Endodermal cell (in vitro differentiated cells): ENCODE results near the gene EGFL8. TPM values are rescaled to one million over a fixed set of nuclear protein-coding genes. Genes with fewer than 3 reads are reported as not detected.
A peak's percentile ranks its signal among the peaks of the same experiment; 100 is the strongest.

Experiments
- DNase-seq: peaks from one replicate; pipeline ENCODE4 v3.0.0-alpha.2; 2017
- H3K27ac ChIP-seq: 2 replicates; pipeline ENCODE4 v1.5.1; 2013; ENCODE audit warnings: mild to moderate bottlenecking, low read depth, low read length, moderate library complexity
- H3K27me3 ChIP-seq: 2 replicates; pipeline ENCODE4 v1.6.1; 2013; ENCODE audit warnings: mild to moderate bottlenecking, low read length, moderate library complexity; ENCODE audit not compliant: insufficient read depth, control insufficient read depth, poor library complexity, severe bottlenecking
- H3K36me3 ChIP-seq: 2 replicates; pipeline ENCODE4 v1.7.0; 2013; ENCODE audit warnings: mild to moderate bottlenecking, low read length, moderate library complexity; ENCODE audit not compliant: control insufficient read depth, insufficient read depth
- H3K4me1 ChIP-seq: one replicate; pipeline ENCODE4 v1.7.0; 2013; ENCODE audit warnings: low read length; ENCODE audit not compliant: control insufficient read depth, insufficient read depth
- H3K4me3 ChIP-seq: 2 replicates; pipeline ENCODE4 v1.5.1; 2013; ENCODE audit warnings: mild to moderate bottlenecking, low read length, moderate library complexity
- H3K9ac ChIP-seq: 2 replicates; pipeline ENCODE4 v1.6.1; 2013; ENCODE audit warnings: mild to moderate bottlenecking, low read length, moderate library complexity; ENCODE audit not compliant: poor library complexity, severe bottlenecking; ENCODE audit errors: extremely low read depth
- H3K9me3 ChIP-seq: 2 replicates; pipeline ENCODE4 v1.6.1; 2013; ENCODE audit warnings: mild to moderate bottlenecking, low read length, moderate library complexity; ENCODE audit not compliant: control insufficient read depth
- H3K27ac Mint-ChIP-seq: 2 replicates; pipeline ENCODE4 v1.8.0; 2020; ENCODE audit warnings: mixed read lengths
- H3K27me3 Mint-ChIP-seq: 2 replicates; pipeline ENCODE4 v1.8.0; 2021; ENCODE audit warnings: mild to moderate bottlenecking, mixed read lengths; ENCODE audit not compliant: insufficient read depth
- H3K36me3 Mint-ChIP-seq: 2 replicates; pipeline ENCODE4 v1.8.0; 2020; ENCODE audit warnings: low read depth, mixed read lengths
- H3K4me1 Mint-ChIP-seq: 2 replicates; pipeline ENCODE4 v1.8.0; 2020; ENCODE audit warnings: mixed read lengths
- H3K4me3 Mint-ChIP-seq: 2 replicates; pipeline ENCODE4 v1.8.0; 2020; ENCODE audit warnings: mild to moderate bottlenecking, moderate library complexity, mixed read lengths
- H3K9me3 Mint-ChIP-seq: 2 replicates; pipeline ENCODE4 v1.8.0; 2020; ENCODE audit warnings: mild to moderate bottlenecking, mixed read lengths
- WGBS, 2 experiments: methylation state at CpG; one replicate each; pipeline versions ENCODE4 v1.1.5 to v1.1.7; 2013; ENCODE audit warnings: missing lambda C conversion rate in 2 of 2, mixed read lengths in 1 of 2; ENCODE audit not compliant: insufficient coverage in 1 of 2, insufficient read length in 1 of 2; 5-methylcytosine and 5-hydroxymethylcytosine counted together
- total RNA-seq, 2 donors: library from RNA; stranded (reverse); fragmentation: NEBNext Ultra II Directional in 1 of 2; extraction: Animal tissue kit (Norgen Biotek cat#: 25700) in 1 of 2; gene quantifications; 2 replicates in 1 of 2; 3 replicates in 1 of 2; pipeline ENCODE4 v1.2.1, GENCODE V29; 2021
- TF ChIP-seq, protein P1 (sequence below): fragments of 200-600 bp; sonication (generic); conservative IDR thresholded peaks from 2 replicates; pipeline ENCODE4 v1.5.0; 2021; ENCODE audit warnings: antibody characterized with exemption, mild to moderate bottlenecking

The EGFL8 gene
- total RNA-seq, 2 donors from 2014 or later: 27.9 to 39.6 TPM

DNA sequence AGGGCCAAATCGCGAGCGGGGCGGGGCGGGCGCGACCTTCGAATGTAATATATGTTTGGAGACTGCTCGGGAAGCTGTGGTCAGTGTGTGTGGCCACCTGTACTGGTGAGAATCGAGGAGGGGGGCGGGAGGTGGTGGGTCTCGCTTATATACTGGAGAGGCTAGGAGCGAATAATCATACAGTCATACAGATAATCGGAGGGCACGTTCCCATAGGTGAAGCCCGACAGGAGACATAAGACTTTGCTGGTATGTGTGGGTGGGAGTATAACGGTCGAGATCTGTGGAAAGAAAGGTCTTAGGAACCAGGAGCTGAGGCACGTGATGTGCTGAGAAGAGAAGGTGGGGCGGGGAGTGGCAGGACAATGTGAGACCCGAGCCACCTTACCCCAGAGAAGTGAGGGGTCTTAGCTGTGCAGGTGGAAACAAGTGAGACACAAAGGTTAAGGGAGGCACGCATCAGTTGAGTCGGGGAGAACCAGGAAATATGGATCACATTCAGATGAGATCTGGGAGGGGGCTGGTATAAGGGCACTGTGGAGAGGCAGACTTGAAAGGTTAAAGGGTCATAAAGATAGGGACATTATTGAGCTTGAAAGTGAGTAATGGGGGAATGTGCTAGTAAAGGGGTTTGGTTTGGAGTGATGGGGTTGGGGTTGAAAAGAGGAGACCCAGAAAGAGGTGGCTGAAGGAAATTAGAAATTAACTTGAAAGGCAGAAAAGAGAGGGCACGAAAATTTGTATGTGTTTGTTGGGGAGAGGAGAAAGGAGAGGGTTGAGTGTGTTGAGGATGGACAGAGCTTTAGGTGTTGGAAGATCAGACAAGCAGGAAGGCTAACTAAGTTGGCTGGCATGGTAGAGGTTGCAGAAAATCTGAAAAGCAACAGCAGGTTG lies 14.4 kb downstream of the EGFL8 start:
- Mint-ChIP-seq H3K27me3 (no peaks in the 10 kb centered on the region), H3K36me3 (peaks cover 31% of the 10 kb centered on the region), H3K9me3 (no peaks in the 10 kb centered on the region), H3K4me1 (peaks cover 40% of the 10 kb centered on the region), H3K4me3 (peak overlapping the region; percentile 78), H3K27ac (peak overlapping the region; percentile 98)
- 5 to 16% methylated on average over 7 to 24 of the region's 24 CpGs for WGBS, 2 experiments
- Histone ChIP-seq H3K36me3 (peaks cover 16% of the 10 kb centered on the region), H3K4me1 (no peaks in the 10 kb centered on the region), H3K4me3 (peak overlapping the region; percentile 97), H3K9ac (peak overlapping the region; percentile 64), H3K9me3 (no peaks in the 10 kb centered on the region), H3K27ac (no peak overlapping the region), H3K27me3 (no peaks in the 10 kb centered on the region)
- peak; percentile 68 for DNase-seq
- TF ChIP-seq, protein P1, sequence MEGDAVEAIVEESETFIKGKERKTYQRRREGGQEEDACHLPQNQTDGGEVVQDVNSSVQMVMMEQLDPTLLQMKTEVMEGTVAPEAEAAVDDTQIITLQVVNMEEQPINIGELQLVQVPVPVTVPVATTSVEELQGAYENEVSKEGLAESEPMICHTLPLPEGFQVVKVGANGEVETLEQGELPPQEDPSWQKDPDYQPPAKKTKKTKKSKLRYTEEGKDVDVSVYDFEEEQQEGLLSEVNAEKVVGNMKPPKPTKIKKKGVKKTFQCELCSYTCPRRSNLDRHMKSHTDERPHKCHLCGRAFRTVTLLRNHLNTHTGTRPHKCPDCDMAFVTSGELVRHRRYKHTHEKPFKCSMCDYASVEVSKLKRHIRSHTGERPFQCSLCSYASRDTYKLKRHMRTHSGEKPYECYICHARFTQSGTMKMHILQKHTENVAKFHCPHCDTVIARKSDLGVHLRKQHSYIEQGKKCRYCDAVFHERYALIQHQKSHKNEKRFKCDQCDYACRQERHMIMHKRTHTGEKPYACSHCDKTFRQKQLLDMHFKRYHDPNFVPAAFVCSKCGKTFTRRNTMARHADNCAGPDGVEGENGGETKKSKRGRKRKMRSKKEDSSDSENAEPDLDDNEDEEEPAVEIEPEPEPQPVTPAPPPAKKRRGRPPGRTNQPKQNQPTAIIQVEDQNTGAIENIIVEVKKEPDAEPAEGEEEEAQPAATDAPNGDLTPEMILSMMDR: no peak

DNA sequence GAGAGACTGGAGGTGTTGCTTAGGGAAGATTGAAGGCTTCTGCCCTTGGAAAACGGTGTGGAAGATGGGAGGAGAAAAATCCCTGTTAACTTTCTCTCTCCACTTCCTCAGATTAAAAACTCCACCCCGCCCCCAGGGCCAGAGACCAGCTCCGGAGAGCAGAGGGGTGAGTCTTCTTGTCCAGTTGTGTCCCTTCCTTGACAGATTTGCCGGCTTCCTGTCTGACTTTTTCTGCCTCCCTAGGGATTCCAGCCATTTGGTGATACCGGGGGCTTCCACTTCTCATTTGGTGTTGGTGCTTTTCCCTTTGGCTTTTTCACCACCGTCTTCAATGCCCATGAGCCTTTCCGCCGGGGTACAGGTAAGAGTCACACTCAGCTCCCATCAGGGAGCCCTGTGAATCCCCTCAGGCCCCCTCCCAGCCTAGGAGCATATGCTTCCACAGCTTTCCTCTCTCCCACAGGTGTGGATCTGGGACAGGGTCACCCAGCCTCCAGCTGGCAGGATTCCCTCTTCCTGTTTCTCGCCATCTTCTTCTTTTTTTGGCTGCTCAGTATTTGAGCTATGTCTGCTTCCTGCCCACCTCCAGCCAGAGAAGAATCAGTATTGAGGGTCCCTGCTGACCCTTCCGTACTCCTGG lies 15.5 kb downstream of the EGFL8 start:
- no peaks in the 10 kb centered on the region for H3K4me1 ChIP-seq
- WGBS, 2 experiments: 95 to 97% methylated on average over 5 to 10 of the region's 10 CpGs
- H3K27ac ChIP-seq: no peak overlapping the region
- H3K36me3 ChIP-seq: peaks cover 13% of the 10 kb centered on the region
- H3K9me3 Mint-ChIP-seq: no peaks in the 10 kb centered on the region
- no peak overlapping the region for H3K27ac Mint-ChIP-seq
- no peak for DNase-seq
- H3K4me3 ChIP-seq: peak overlapping the region; percentile 97
- no peak overlapping the region for H3K9ac ChIP-seq
- no peaks in the 10 kb centered on the region for H3K9me3 ChIP-seq
- no peaks in the 10 kb centered on the region for H3K27me3 ChIP-seq
- no peaks in the 10 kb centered on the region for H3K27me3 Mint-ChIP-seq
- H3K36me3 Mint-ChIP-seq: peaks cover 24% of the 10 kb centered on the region
- TF ChIP-seq, protein P1: no peak
- peaks cover 32% of the 10 kb centered on the region for H3K4me1 Mint-ChIP-seq
- H3K4me3 Mint-ChIP-seq: peak overlapping the region; percentile 78

GRCh38 chr6:32181148-32181702 lies 16.8 kb downstream of the EGFL8 start:
- H3K36me3 Mint-ChIP-seq: peaks cover 32% of the 10 kb centered on the region
- no peak overlapping the region for H3K4me3 Mint-ChIP-seq

More at GRCh38 chr6:32181148-32181702, 16.8 kb downstream of the EGFL8 start:
- no peaks in the 10 kb centered on the region for H3K27me3 Mint-ChIP-seq
- no peaks in the 10 kb centered on the region for H3K9me3 Mint-ChIP-seq
- TF ChIP-seq, protein P1: no peak
- Histone ChIP-seq H3K27ac (no peak overlapping the region), H3K36me3 (peaks cover 13% of the 10 kb centered on the region), H3K9me3 (no peaks in the 10 kb centered on the region), H3K9ac (no peak overlapping the region), H3K4me3 (no peak overlapping the region), H3K4me1 (no peaks in the 10 kb centered on the region), H3K27me3 (no peaks in the 10 kb centered on the region)
- no peak for DNase-seq
- peak overlapping the region; percentile 39 for H3K27ac Mint-ChIP-seq
- peaks cover 34% of the 10 kb centered on the region for H3K4me1 Mint-ChIP-seq
- WGBS, 2 experiments: 82 to 96% methylated on average over 4 to 15 of the region's 15 CpGs
